Brain microvascular endothelial cell (primary cell): ENCODE data around the gene ABCG2.

Experiments
- DNase-seq: peaks from one replicate; pipeline ENCODE4 v3.0.0-alpha.2; 2020
- H3K27ac ChIP-seq: fragments of 250-450 bp; sonication (Bioruptor Pico); 2 replicates; pipeline ENCODE4 v1.5.1; 2020; ENCODE audit warnings: mild to moderate bottlenecking, moderate library complexity
- H3K27me3 ChIP-seq: fragments of 250-450 bp; sonication (Bioruptor Pico); replicated peaks from 2 replicates; pipeline ENCODE4 v1.5.1; 2020; ENCODE audit warnings: mild to moderate bottlenecking
- H3K36me3 ChIP-seq: fragments of 250-450 bp; sonication (Bioruptor Pico); replicated peaks from 2 replicates; pipeline ENCODE4 v1.5.1; 2020; ENCODE audit warnings: mild to moderate bottlenecking
- H3K4me3 ChIP-seq: 2 replicates; pipeline ENCODE4 v1.5.1; 2011; ENCODE audit warnings: low read depth, mild to moderate bottlenecking, control low read depth, low read length, moderate library complexity
- CTCF ChIP-seq: IDR thresholded peaks from 2 replicates; pipeline ENCODE4 v1.5.1; 2011; ENCODE audit warnings: low read depth, mild to moderate bottlenecking, moderate library complexity, low read length, control low read depth, inconsistent platforms; ENCODE audit errors: missing control alignments
- in situ Hi-C: cut with HindIII; loops from 2 replicates; pipeline ENCODE4 v1.10.0; 2017; ENCODE audit warnings: low sequenced_read_pairs, low pct_ligation_motif_present

ABCG2 gene

GRCh38 chr4:88098993-88099752, 59.3 kb downstream of the ABCG2 start:
- no peak overlapping the region for H3K27ac ChIP-seq
- H3K4me3 ChIP-seq: no peak overlapping the region
- no peak for DNase-seq
- H3K36me3 ChIP-seq: no peaks in the 10 kb centered on the region
- no peak for TF ChIP-seq CTCF
- no peaks in the 10 kb centered on the region for H3K27me3 ChIP-seq
- in situ Hi-C loops: no loop called here

- Histone ChIP-seq H3K4me3 (no peak overlapping the region), H3K36me3 (no peaks in the 10 kb centered on the region), H3K27me3 (no peaks in the 10 kb centered on the region), H3K27ac (no peak overlapping the region)
- DNase-seq: no peak
- TF ChIP-seq CTCF: no peak
- in situ Hi-C loops: no loop called here
Measured at GRCh38 chr4:88097781-88098180, 60.7 kb downstream of the ABCG2 start.

GRCh38 chr4:88097301-88097700, 61.1 kb downstream of the ABCG2 start:
- no peak for TF ChIP-seq CTCF
- in situ Hi-C loops: no loop called here
- no peak overlapping the region for H3K27ac ChIP-seq
- H3K27me3 ChIP-seq: no peaks in the 10 kb centered on the region
- no peak for DNase-seq
- H3K36me3 ChIP-seq: no peaks in the 10 kb centered on the region
- no peak overlapping the region for H3K4me3 ChIP-seq

- H3K4me3 ChIP-seq: no peak overlapping the region
- no peak overlapping the region for H3K27ac ChIP-seq
- in situ Hi-C loops: no loop called here
- TF ChIP-seq CTCF: no peak
- DNase-seq: no peak
- no peaks in the 10 kb centered on the region for H3K36me3 ChIP-seq
- no peaks in the 10 kb centered on the region for H3K27me3 ChIP-seq
Measured at GRCh38 chr4:88093874-88094273, 64.6 kb downstream of the ABCG2 start.

GRCh38 chr4:88091378-88091777, 67.1 kb downstream of the ABCG2 start:
- no peak for TF ChIP-seq CTCF
- in situ Hi-C loops: no loop called here
- H3K27me3 ChIP-seq: no peaks in the 10 kb centered on the region
- H3K36me3 ChIP-seq: no peaks in the 10 kb centered on the region
- H3K27ac ChIP-seq: no peak overlapping the region
- DNase-seq: no peak
- no peak overlapping the region for H3K4me3 ChIP-seq

GRCh38 chr4:88090898-88091297, 67.5 kb downstream of the ABCG2 start:
- in situ Hi-C loops: no loop called here
- DNase-seq: no peak
- H3K27me3 ChIP-seq: no peaks in the 10 kb centered on the region
- no peak overlapping the region for H3K4me3 ChIP-seq
- H3K36me3 ChIP-seq: no peaks in the 10 kb centered on the region
- TF ChIP-seq CTCF: no peak
- no peak overlapping the region for H3K27ac ChIP-seq
